Body of pancreas (tissue), 4 donors: Measurements from ENCODE around the gene ACTA2.

Experiments used
- POLR2A ChIP-seq, 3 donors: fragments of 450-650 bp; IDR thresholded peaks; one replicate each; pipeline ENCODE4 v1.6.1; 2016; ENCODE audit warnings: antibody characterized with exemption in 3 of 3, mild to moderate bottlenecking in 2 of 3
- TF ChIP-seq, protein P1 (sequence below), 7 experiments: fragments of 450-650 bp in 4 of 7; fragments of 200-600 bp in 3 of 7; sonication (generic) in 3 of 7; IDR thresholded peaks; one replicate each; pipeline ENCODE4 v1.5.1; 2016 to 2019; ENCODE audit warnings: antibody characterized with exemption in 7 of 7

DNA sequence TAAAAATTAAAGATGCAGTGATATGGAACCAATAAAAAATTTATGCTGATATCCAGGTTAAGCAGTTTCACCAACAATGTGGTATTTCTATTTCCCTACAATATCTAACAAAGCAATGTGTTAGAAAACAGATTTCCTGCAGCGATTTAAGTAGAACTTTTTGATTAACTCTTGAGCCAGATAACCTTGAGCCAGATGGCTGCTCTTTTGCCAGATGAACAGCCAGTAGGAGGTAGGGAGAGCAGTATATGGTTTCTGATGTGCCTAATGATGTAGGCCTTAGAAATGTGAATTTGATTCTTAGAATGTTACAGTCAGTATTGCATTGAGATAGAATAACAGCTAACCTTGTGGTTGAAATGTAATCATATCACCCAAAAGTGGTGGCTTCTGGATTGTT, 41.5 kb downstream of the ACTA2 start:
- TF ChIP-seq POLR2A (IDR thresholded peaks at IDR 0.05): no peak
- TF ChIP-seq, protein P1, sequence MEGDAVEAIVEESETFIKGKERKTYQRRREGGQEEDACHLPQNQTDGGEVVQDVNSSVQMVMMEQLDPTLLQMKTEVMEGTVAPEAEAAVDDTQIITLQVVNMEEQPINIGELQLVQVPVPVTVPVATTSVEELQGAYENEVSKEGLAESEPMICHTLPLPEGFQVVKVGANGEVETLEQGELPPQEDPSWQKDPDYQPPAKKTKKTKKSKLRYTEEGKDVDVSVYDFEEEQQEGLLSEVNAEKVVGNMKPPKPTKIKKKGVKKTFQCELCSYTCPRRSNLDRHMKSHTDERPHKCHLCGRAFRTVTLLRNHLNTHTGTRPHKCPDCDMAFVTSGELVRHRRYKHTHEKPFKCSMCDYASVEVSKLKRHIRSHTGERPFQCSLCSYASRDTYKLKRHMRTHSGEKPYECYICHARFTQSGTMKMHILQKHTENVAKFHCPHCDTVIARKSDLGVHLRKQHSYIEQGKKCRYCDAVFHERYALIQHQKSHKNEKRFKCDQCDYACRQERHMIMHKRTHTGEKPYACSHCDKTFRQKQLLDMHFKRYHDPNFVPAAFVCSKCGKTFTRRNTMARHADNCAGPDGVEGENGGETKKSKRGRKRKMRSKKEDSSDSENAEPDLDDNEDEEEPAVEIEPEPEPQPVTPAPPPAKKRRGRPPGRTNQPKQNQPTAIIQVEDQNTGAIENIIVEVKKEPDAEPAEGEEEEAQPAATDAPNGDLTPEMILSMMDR (IDR thresholded peaks at IDR 0.05): no peak
